Amniotic stem cell (primary cell): ENCODE measurements around the gene PPP4C.
A peak's percentile ranks its signal among the peaks of the same experiment; 100 is the strongest.
"Not testable (repeated sequence)": the region's sequence is repeated elsewhere in the genome, so short reads cannot be mapped to it uniquely, and the experiment has no call there.

Source experiments
- DNase-seq: peaks from one replicate; lab custom pipeline; 2025; lab: John Stamatoyannopoulos, UW

PPP4C gene

DNA sequence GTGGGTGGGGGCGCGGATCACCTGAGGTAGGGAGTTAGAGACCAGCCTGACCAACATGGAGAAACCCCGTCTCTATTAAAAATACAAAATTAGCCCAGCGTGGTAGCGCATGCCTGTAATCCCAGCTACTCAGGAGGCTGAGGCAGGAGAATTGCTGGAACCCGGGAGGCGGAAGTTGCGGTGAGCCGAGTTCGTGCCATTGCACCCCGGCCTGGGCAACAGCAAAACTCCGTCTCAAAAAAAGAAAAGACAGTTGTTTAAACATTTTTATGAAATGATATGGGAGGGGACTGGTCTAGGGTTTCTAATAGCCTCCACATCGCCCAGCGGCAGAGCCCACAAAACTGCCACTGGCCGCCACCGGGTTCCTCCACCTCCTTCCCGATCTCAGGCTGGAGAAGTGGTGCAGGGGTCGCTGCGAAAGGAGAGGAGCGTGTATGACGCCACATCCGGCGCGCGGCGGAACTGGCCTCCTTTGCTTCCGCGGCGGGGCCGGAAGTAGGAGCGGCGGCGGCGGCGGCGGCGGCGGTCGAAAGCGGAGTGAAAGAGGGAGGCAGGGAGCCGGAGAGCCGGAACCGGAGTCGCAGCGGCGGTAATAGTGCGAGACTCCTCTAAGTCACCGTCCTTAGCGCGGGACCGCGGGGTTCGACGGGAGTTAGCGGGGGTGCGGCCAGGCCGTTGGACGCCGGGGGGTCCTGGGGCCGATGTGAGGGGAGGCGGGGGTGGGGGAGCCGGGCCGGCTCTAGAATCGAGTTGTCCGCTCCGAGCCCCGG is at the start of gene PPP4C:
PPP4C (plus strand) TSS at position 492 of the 773 bp plus-strand sequence. CDS start 384 bp downstream, outside the sequence.
- DNase-seq: peak; percentile 67

DNA sequence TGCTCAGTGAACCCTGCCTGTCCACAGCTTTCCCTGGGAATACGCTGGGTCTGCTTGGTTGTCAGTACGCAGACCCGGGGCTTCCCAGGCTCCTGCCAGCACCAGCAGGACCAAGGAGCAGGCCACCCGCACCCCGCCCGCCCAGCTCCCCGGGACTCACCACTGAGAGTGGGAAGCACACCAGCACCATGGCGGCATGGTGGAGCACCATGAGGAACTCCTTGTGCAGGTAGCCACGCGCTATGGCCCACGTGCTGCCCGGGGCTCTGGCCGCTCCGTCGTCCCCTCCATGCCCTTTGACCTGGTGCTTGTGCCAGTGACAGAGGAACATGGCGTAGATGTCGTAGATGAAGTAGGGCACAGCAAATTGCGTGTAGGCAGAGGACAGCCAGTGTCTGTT is 49.3 kb upstream of the PPP4C start:
- DNase-seq: no peak

DNA sequence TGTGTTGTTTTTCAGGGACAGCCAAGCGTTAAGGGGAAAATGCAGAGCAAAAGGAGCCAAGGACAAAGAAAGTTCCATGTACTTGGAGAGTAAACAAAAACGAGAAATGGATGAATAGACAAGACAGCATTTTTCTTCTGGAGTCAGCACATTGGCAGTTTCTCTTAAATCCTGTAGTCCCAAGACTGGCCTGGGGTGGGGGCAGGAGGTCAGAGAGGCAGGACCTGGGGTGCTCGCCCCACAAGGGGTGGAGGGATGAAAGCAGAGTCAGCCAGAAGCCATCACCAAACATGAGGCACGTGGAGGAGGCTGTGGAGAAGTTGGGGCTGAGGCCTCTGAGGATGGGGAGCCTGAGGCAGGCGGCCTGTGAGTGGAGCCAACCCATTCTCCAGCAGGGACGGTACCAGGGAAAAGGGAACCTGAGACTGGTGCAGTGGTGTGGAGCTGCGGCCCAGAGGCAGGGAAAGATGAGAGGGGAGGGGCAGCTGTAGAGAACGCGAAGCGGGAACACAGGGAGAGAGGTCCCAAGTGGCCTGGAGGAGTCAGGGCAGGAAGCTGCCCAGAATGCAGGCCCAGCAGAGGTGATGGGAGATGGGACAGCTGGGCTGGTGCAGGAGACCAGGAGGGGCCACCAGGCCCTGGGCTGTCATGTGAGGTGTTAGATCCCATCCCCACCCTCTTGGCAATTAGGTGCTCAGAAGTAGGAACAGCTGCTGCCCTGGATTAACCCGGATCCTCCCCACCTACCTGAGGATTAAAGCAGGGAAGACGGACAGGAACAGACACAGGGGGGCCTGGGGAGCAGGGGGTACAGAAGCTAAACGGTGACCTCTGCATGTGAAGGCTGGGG is 48.0 kb upstream of the PPP4C start:
- no peak for DNase-seq

DNA sequence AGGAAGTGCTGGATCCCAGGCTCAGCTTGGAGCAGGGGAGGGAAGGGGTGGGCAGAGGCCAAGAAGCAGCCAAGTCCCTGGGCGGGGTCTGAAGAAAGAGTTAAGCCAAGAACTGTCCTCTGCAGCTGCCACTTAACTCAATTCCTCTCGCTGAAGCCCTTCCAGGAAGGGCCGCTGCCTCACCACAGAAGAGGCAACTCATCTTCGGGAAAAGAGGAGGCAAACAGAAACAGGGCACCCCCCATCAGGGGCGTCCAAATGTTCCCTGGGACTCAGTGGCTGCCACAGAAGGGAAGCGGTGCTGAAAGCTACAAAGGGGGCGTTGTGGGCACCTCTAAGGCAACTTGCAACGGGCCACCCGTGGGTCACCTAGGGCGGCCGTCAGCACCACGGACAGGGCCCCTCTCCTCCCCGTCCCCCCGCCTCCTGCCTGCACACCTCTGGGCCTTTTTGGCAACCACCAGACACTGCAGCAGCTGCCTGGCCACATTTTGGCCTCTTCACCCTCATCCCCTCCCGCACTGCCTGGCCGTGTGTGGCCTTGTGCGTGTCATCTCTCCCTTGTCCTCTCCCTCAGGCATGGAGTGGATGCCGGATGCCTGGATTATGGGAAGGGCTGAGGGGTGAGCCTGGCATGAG is 47.2 kb upstream of the PPP4C start:
- DNase-seq: no peak

DNA sequence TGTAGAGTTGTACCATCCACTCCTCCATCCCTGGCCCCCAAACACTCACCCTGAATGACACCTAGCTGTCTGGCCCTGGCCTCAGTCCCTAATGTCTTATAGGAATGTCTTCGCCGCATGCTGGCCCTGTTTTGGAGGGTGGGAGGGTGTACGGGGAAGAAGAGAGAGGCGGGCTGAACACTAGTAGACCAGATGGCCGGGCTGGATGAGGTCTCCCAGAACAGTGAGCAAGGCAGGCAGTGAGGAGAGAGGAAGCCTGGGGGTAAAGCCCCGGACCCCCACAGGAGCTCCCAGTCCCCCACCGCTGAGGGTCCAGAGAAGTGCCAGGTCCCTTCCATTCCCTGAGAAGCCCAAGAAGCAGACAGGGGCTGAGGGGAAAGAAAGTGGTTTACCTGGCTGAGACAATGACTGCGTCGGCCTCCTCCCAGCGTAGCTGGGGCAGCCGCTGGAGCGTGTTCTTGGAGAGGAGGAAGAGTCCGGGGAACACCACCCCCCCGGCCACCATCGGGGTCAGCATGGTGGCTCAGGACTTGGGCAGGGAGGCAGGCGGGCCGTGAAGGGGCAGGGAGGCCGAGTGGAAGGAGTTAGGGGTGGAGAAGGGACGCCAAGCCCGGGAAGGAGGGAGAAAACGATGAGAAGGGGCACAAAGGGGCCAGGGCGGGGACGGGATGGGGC is 45.6 kb upstream of the PPP4C start:
- DNase-seq: no peak

DNA sequence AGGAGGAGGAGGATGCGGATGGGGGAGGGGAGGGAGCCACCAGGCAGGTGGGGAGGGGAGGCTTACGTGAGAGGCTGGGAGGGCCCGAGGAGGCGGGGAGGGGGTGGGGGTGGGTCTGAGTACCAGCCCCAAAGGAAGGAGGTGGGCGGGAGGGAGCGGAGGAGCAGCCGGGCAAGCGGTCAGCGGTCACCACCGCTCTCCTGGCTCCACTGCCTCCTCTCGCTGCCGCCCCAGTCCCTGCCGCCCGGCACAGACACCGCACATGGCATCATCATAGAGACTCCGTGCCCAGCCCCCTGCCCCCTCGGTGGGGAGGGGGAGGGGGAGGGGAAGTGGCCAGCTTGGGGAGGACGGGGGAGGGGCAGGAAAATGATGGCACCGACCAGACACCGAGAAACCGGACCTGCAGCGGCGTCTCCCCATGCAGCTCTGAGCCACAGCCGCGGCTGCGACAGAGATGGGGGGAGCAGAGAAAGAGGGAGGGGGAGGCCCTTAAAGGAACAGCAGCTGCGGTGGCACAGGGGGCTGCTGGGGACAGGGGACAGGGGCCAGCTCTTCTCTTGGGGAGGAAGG is 44.9 kb upstream of the PPP4C start, which contains the start of gene TLCD3B:
TLCD3B (minus strand) TSS at position 431 of the 573 bp plus-strand sequence. CDS start 744 bp downstream, outside the sequence.
- DNase-seq: no peak

DNA sequence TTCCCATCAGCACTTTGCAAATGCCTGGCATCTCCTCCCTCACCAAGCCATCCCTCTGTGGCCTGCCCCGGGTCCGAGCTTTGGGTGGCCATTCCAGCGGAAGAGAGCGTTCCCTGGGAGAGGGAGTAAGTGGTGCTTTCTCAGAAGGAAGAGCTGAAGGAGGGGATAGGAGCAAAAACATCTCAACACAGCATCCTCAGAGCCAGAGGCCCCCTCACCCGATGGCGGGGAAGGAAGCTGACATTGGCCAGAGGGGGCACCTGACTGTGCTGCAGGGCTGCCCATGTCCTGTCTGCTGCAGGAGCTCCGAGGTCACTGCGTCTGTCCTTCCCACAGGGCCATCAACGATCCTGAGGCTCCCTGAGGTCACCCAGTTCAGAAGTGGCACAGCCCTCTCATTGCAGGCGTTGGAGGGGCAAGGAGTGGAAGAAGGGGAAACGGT is 44.3 kb upstream of the PPP4C start:
- no peak for DNase-seq

DNA sequence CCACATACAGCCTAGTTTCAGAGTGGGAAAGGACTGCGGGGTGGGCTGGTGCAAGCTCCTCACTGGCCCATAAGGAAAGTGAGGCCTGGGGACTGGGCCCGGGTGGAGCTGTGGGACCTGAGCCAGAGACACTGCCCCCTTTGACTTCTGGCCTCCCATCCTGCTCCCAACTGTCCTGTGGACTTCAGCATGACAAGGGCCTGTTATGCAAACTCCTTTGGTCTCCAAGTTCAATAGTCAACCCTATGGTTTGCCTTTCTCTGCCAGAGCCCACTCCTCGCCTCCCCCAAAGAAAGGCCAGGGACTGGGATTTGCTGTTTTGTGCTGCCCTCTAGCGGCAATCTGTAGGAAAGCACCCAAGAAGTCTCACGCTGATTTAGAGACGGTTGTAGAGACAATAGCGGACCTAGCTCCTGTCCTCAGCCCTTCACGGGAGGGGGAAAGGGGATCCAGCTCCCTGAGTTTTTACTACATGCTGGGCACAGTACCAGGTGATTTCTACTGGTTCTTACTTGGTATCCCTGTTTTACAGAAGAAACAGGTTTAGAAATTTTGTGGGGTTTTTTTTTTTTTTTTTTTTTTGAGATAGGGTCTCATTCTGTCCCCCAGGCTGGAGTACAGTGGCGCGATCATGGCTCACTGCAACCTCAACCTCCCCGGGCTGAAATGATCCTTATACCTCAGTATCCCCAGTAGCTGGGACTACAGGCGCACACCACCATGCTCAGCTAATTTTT is 43.5 kb upstream of the PPP4C start:
- no peak for DNase-seq

DNA sequence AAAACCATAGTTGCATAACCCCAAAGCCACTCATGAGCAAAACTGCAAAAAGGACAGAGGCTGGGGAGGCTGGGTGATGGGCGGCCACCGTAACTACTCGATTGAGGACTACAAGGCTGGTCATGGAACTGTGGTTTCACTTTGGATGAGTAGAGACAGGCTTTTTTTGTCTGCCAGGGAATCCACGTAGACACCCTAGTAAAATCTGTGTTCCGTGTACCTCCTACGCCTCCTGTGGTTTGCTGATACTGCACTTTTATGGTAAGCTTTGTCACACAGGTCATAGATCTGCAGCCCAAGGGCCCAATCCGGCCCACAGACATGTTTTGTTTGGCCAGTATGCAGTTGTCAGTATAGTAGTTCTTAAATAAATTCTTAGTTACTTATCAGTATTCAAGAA is 42.5 kb upstream of the PPP4C start:
- DNase-seq: no peak

DNA sequence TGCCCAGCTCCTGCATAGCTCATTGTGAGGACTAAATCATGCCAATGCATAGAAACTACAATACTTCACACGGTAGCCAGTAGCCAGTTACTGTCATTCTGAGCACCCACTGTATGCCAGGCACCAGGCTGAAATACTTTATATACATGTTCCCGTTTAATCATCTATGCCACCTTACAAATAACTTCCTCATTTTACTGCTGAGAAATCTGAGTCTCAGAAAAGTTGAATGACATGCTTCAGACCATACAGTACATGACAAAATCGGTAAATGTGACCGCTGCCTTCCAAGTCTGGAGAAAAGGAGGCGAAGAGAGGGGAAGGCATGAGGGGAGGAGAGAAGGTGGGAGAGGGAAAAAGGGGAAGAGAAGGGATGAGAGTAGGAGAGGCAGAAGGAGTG is 35.6 kb upstream of the PPP4C start:
- DNase-seq: no peak

DNA sequence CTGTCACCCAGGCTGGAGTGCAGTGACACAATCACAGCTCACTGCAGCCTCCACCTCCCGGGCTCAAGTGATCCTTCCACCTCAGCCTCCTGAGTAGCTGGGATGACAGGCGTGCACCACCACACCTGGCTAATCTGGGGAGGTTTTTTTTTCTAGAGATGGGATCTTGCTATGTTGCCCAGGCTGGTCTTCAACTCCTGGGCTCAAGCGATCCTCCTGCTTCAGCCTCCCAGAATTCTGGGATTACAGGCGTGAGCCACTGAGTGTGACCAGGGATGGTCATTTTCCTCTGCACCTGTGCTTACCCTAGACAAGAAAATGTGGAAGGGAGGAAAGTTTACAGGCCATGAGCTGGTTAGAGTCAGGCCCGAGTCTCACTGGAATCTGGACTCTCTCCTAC is 35.1 kb upstream of the PPP4C start:
- not testable (repeated sequence) for DNase-seq

DNA sequence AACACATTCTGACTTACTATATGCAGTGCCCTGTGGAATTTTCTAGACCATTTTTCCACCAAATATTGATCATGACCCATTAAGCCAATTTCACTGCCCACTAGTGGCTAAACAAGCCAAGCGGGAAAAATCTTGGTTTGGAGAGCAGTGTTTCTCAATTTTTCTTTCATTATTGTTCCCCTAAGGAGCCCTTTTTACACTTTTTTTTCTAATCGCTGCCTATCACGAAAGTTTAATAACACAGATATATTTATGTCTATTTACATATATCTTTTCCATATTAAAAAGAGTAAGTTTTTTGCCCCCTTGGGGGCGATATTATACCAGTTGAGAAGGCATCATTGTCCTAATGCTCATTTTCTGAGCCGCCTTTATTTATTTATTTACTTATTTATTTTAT is 34.0 kb upstream of the PPP4C start:
- DNase-seq: no peak

DNA sequence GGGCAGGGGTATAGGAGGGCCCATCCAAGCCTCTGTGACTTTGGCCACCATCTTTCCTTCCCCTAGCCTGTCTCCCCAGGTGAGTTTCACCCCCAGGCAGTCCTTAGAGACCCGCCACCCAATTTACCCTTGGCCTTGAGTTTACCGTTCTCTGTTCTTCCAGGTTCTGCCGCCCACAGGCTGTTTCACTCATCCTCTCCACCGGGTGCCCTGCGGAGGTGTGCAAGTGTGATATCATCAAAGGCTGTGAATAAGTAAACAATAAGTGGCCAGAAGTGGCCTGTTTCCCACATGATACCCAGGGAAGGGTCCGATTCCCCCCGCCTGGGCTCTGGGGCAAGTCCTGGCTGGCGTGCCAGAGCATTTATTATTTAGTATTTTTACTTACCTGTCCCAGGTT is 29.6 kb upstream of the PPP4C start:
- no peak for DNase-seq

DNA sequence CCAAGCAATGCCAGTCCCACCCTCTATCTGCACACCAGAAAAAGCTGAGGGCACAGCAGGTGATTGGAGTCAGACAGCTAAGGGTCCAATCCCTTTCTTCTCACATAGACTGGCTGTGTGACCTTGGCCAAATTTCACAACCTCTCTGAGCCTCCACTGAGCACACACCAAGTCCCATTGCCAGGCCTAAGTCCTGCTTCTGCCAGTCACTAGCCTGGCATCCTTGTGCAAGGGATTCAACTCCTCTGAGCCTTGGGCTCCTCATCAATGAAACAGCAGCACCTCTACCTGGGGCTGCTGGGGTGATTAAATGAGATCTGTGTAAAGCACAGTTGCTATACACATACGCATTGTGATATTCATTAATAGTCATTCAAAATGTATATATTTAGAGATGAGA is 29.2 kb upstream of the PPP4C start:
- DNase-seq: no peak

DNA sequence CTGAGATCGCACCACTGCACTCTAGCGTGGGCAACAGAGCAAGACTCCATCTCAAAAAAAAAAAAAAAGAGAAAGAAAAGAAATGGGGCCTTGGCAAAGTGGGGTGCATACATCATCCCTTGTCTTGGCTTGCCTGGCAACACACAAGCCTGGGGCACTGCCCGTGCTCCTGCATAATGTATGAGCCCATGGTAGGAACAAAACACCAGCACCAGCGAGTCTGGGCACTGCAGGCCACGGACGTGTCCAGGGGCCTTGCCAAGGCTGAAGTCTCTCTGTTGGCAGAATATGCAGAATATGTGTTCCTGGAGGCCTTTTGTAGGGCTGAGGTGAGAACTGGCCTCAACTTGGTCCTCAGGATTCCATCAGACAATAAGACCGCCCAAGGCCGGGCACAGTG is 25.9 kb upstream of the PPP4C start:
- DNase-seq: no peak

DNA sequence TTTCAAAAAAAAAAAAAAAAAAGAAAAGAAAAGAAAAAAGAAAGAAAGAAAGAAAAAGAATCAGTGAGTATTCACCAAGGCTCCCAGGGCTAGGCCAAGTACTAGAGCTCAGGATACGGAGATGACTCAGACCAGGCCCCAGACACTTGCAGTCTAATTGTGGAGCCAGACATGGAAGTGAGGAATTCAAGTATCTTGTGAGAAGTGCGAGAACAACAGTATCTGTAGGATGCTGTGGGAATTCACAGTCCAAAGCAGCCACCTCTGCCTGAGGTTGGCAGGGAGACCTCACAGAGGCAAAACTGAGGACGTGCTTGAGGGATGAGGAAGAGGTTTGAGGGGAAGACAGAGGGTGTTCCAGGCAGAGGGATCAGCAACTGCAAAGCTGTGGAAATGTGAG is 24.3 kb upstream of the PPP4C start:
- no peak for DNase-seq

DNA sequence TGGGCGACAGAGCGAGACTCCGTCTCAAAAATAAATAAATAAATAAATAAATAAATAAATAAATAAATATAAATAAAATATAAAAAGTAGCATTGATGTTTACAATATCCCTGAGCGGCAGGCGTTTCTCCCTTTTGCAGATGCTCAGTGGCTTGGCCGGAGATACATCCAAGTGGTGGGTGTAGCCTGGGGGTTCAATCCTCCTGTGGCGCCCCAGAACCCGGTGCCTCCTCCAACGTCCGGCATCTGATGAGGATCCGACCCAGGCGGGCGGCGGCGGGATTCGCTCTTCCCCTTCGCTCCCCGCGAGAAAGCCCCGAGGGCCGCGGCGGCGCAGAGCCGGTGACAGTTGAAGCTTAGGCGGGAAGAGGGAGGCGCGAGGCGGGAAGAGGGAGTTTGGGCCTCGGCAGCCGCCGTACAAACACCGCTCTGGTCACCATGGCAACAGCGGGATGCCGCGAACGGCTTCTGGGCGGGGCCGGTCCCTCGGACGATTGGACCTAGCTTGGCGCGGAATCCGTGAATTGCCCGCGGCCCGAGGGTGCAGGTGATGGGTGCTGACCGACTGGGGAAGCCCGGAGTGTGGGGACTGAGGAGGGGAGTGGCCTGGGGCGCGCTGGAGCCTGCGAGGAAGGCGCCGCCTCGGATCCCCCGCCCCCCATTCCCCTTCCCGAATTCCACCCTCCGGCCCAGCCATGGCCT is 23.0 kb upstream of the PPP4C start:
- peak; percentile 76 for DNase-seq

DNA sequence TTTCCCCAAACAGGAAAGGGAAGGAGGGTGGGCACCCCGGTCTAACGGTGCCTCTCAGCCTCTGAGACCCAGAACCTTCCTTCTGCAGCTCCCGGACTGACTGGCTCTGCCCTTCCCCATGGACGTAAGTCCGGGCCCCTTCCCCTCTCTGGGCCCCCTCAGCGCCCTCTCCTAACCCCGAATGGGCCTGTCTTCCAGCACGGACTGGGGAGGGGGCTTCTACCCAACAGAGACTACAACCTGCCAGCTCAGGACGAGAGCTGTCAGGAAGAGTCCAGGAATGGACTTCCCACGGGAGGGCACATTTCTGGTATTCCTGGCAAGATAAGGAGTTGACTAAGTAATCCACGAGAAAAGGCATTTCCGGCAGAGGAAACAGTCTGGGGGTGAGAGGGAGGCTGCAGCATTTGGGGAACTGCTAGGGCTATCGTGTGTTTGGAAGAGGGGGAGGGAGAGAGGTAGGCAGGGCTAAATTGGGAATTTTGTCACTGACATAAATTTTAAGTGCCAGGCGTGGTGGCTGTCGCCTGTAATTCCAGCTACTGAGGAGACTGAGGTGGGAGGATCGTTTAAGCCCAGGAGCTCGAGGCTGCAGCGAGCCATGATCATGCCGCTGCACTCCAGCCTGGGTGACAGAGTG is 22.3 kb upstream of the PPP4C start:
- no peak for DNase-seq

DNA sequence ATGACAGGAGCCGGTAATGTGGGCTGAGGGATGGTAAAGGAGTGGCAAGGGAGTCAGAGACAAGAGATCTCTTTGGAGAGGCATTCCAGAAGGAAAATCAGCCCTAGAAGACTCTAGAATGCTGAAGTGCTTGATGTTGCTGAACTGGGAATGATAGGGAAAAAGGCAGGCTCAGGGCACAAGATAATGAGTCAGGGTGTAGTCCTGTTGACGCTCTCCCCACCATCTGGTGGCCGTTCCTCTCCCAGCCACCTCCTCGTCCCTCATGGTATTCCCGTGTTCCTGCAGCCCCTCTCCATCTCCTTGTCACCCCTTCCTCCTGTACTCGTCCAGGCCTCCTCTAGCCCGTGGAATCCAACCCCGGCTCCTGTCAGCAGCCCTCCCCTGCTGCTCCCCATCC is 21.3 kb upstream of the PPP4C start:
- DNase-seq: no peak
